H1 (cell line): ENCODE results near the gene GNAO1. TPM values are rescaled to one million over a fixed set of nuclear protein-coding genes. Genes with fewer than 3 reads are reported as not detected.

Source experiments
- CTCF ChIA-PET: fragments of 300-600 bp; sonication (Branson Sonifier 250); formaldehyde crosslinking; loops from one replicate; lab custom pipeline; 2021; ENCODE audit not compliant: partially characterized antibody; lab: Charles Lee
- POLR2A ChIA-PET: fragments of 300-600 bp; sonication (Branson Sonifier 250); formaldehyde crosslinking; loops from one replicate; lab custom pipeline; 2021; ENCODE audit warnings: inconsistent platforms; ENCODE audit not compliant: partially characterized antibody; lab: Charles Lee
- DNase-seq, 2 experiments: peaks; one replicate each; pipeline versions ENCODE4 v3.0.0 to v3.0.0-alpha.2; 2010 to 2022; ENCODE audit warnings: low spot score in 2 of 2, low read depth in 1 of 2, mixed read lengths in 1 of 2
- FAIRE-seq: peaks from 2 replicates; lab custom pipeline; 2011; peaks lifted over from hg19 to GRCh38; lab: Jason Lieb, UNC
- H2AFZ ChIP-seq: 2 replicates; pipeline ENCODE4 v1.8.1; 2012; ENCODE audit warnings: low read length, inconsistent platforms
- H2AK5ac ChIP-seq: 2 replicates; pipeline ENCODE4 v1.6.1; 2013; ENCODE audit warnings: low read depth, low read length
- H2BK120ac ChIP-seq: replicated peaks from 2 replicates; pipeline ENCODE3; 2013; ENCODE audit warnings: low read depth, low read length, inconsistent platforms
- H2BK12ac ChIP-seq: 2 replicates; pipeline ENCODE4 v1.6.1; 2013; ENCODE audit warnings: low read depth, low read length
- H2BK15ac ChIP-seq: 2 replicates; pipeline ENCODE4 v1.6.1; 2013; ENCODE audit warnings: low read length
- H2BK20ac ChIP-seq: 2 replicates; pipeline ENCODE4 v1.6.1; 2013; ENCODE audit warnings: low read length
- H2BK5ac ChIP-seq: 2 replicates; pipeline ENCODE4 v1.6.1; 2013; ENCODE audit warnings: low read depth, low read length
- H3K14ac ChIP-seq: 2 replicates; pipeline ENCODE4 v1.6.1; 2013; ENCODE audit warnings: inconsistent platforms; ENCODE audit not compliant: insufficient read length
- H3K18ac ChIP-seq: 2 replicates; pipeline ENCODE4 v1.6.1; 2013; ENCODE audit warnings: low read length; ENCODE audit errors: extremely low read depth
- H3K23ac ChIP-seq: 2 replicates; pipeline ENCODE4 v1.6.1; 2013; ENCODE audit warnings: inconsistent platforms; ENCODE audit not compliant: insufficient read length
- H3K23me2 ChIP-seq: 2 replicates; pipeline ENCODE4 v1.6.1; 2013; ENCODE audit warnings: low read depth, low read length
- H3K27ac ChIP-seq: 2 replicates; pipeline ENCODE4 v1.6.1; 2011; ENCODE audit warnings: low read depth, low read length, inconsistent platforms
- H3K27me3 ChIP-seq, 4 experiments: replicated peaks in 1 of 4; 1 replicate in 1 of 4; 2 replicates in 3 of 4; pipeline versions ENCODE4 v1.6.1 to v1.8.1; 2011 to 2013; ENCODE audit warnings: low read length in 3 of 4, mild to moderate bottlenecking in 3 of 4, inconsistent platforms in 2 of 4, mixed read lengths in 2 of 4, moderate library complexity in 1 of 4; ENCODE audit not compliant: control insufficient read depth in 3 of 4, insufficient read depth in 3 of 4; ENCODE audit errors: extremely low read depth in 1 of 4
- H3K36me3 ChIP-seq, 4 experiments: 2 replicates each; pipeline versions ENCODE4 v1.6.1 to v1.8.1; 2011 to 2013; ENCODE audit warnings: mild to moderate bottlenecking in 4 of 4, low read length in 3 of 4, moderate library complexity in 2 of 4, control low read depth in 1 of 4, inconsistent platforms in 1 of 4; ENCODE audit not compliant: insufficient read depth in 4 of 4, control insufficient read depth in 2 of 4
- H3K4ac ChIP-seq: replicated peaks from 2 replicates; pipeline ENCODE3; 2013; ENCODE audit warnings: low read length, low read depth, mixed read lengths, inconsistent platforms; ENCODE audit not compliant: insufficient read length
- H3K4me1 ChIP-seq, 4 experiments: replicated peaks in 1 of 4; 1 replicate in 1 of 4; 2 replicates in 3 of 4; pipeline versions ENCODE4 v1.6.1 to v1.8.1; 2011 to 2013; ENCODE audit warnings: low read length in 3 of 4, inconsistent platforms in 2 of 4, mixed read lengths in 1 of 4; ENCODE audit not compliant: insufficient read depth in 4 of 4, control insufficient read depth in 3 of 4
- H3K4me2 ChIP-seq, 2 experiments: 2 replicates each; pipeline versions ENCODE4 v1.6.1 to v1.8.1; 2011 to 2013; ENCODE audit warnings: low read depth in 2 of 2, low read length in 2 of 2, control low read depth in 1 of 2, inconsistent platforms in 1 of 2, mild to moderate bottlenecking in 1 of 2; ENCODE audit not compliant: insufficient read depth in 1 of 2
- H3K4me3 ChIP-seq, 4 experiments: fragments of 200-600, 300-600 bp in 1 of 4; sonication (generic), shearing (Covaris generic), sonication (Bioruptor Twin) in 1 of 4; 2 replicates each; pipeline versions ENCODE4 v1.5.1 to v1.8.1; 2011 to 2016; ENCODE audit warnings: low read length in 4 of 4, low read depth in 3 of 4, control low read depth in 2 of 4, inconsistent platforms in 2 of 4, mild to moderate bottlenecking in 2 of 4, mixed read lengths in 1 of 4, moderate library complexity in 1 of 4; ENCODE audit not compliant: insufficient read depth in 2 of 4; ENCODE audit errors: extremely low read depth in 1 of 4
- H3K56ac ChIP-seq: replicated peaks from 2 replicates; pipeline ENCODE3; 2013; ENCODE audit warnings: low read depth, mild to moderate bottlenecking, mixed read lengths, low read length, inconsistent platforms; ENCODE audit not compliant: insufficient read length
- H3K79me1 ChIP-seq: 2 replicates; pipeline ENCODE4 v1.6.1; 2013; ENCODE audit warnings: low read depth, low read length, control low read depth
- H3K79me2 ChIP-seq, 2 experiments: 2 replicates each; pipeline versions ENCODE4 v1.6.1 to v1.8.1; 2012 to 2013; ENCODE audit warnings: low read length in 2 of 2, mild to moderate bottlenecking in 2 of 2, inconsistent platforms in 1 of 2; ENCODE audit not compliant: insufficient read depth in 2 of 2, control insufficient read depth in 1 of 2
- H3K9ac ChIP-seq, 4 experiments: replicated peaks in 1 of 4; 1 replicate in 1 of 4; 2 replicates in 3 of 4; pipeline versions ENCODE4 v1.6.1 to v1.8.1; 2011 to 2013; ENCODE audit warnings: low read depth in 3 of 4, low read length in 3 of 4, control low read depth in 2 of 4, mild to moderate bottlenecking in 2 of 4, moderate library complexity in 2 of 4, inconsistent platforms in 1 of 4; ENCODE audit errors: extremely low read depth in 1 of 4
- H3K9me3 ChIP-seq, 2 experiments: 2 replicates each; pipeline versions ENCODE4 v1.6.1 to v1.8.1; 2012 to 2013; ENCODE audit warnings: mild to moderate bottlenecking in 2 of 2, moderate library complexity in 2 of 2, control low read depth in 1 of 2, inconsistent platforms in 1 of 2, low read depth in 1 of 2, low read length in 1 of 2, mixed read lengths in 1 of 2; ENCODE audit not compliant: insufficient read depth in 2 of 2
- H4K20me1 ChIP-seq, 2 experiments: replicated peaks in 1 of 2; 2 replicates each; pipeline versions ENCODE3 to v1.8.1; 2011 to 2013; ENCODE audit warnings: inconsistent platforms in 2 of 2, low read length in 2 of 2, mild to moderate bottlenecking in 1 of 2; ENCODE audit not compliant: insufficient read depth in 2 of 2, control insufficient read depth in 1 of 2
- H4K5ac ChIP-seq: 2 replicates; pipeline ENCODE4 v1.6.1; 2013; ENCODE audit warnings: low read length, low read depth, mixed read lengths, inconsistent platforms; ENCODE audit not compliant: insufficient read length
- H4K8ac ChIP-seq: 2 replicates; pipeline ENCODE4 v1.8.0; 2013; ENCODE audit warnings: mild to moderate bottlenecking, moderate library complexity, low read length, inconsistent platforms; ENCODE audit not compliant: insufficient read depth; ENCODE audit errors: extremely low read depth
- H4K91ac ChIP-seq: replicated peaks from 2 replicates; pipeline ENCODE3; 2013; ENCODE audit warnings: low read length, mixed read lengths, inconsistent platforms; ENCODE audit not compliant: insufficient read length
- WGBS, 2 experiments: shearing (Covaris generic) in 1 of 2; methylation state at CpG; one replicate each; pipeline versions ENCODE4 v1.1.6 to v1.1.7; 2013 to 2015; ENCODE audit warnings: low lambda C conversion rate in 2 of 2, mixed read lengths in 2 of 2, inconsistent platforms in 1 of 2, low coverage in 1 of 2, missing lambda C conversion rate in 1 of 2; ENCODE audit not compliant: insufficient replicate concordance in 2 of 2, insufficient coverage in 1 of 2, insufficient read length in 1 of 2; ENCODE audit errors: extremely low coverage in 1 of 2, missing lambda C conversion rate in 1 of 2; 5-methylcytosine and 5-hydroxymethylcytosine counted together
- polyA plus RNA-seq, 7 experiments: library from polyadenylated mRNA; depleted of rRNA in 3 of 7; stranded (reverse) in 5 of 7; unstranded in 2 of 7; fragments of >200 nt in 5 of 7; fragments of 200-250 nt in 2 of 7; gene quantifications; 1 replicate in 5 of 7; 2 replicates in 1 of 7; 4 replicates in 1 of 7; pipeline versions ENCODE4 v1.2.1 to v1.2.3, GENCODE V29; 2011 to 2013; ENCODE audit warnings: missing spikeins in 2 of 7, mixed read lengths in 2 of 7
- total RNA-seq: library from RNA; stranded (reverse); fragmentation: NEBNext Ultra II Directional; extraction: Animal tissue kit (Norgen Biotek cat#: 25700); gene quantifications from 2 replicates; pipeline ENCODE4 v1.2.1, GENCODE V29; 2021

Gene GNAO1
- total and polyA plus RNA-seq, 2 of the 8 experiments (the other 6 are each of a cell fraction or from before 2014, with no cell fraction given) = 6.7 to 34.4 TPM

DNA sequence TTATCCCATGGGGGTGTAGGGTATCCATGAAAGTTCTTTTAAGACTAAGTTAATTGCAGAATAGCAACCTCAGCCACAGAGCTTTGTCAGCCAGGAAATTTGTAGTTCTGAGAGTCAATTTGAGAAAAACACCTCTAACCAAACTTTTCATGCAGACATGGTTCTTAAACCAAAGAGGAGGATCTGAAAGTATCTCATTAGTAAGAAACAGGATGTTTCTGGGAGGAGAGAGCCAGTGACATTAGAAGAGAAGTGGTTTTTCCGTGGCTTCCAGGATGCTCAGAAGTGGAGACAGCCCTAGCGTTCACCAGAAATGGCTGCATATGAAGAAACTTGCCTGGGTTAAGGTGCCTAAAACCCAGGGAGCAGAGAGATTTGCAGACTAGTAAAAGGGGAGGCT is 7.9 kb downstream of the GNAO1 start:
- Histone ChIP-seq H3K23ac (no peak overlapping the region), H4K5ac (no peak overlapping the region), H4K91ac (no peak overlapping the region), H2BK120ac (no peak overlapping the region), H3K56ac (no peak overlapping the region), H2AFZ (no peak overlapping the region), H3K4me2 (no peak overlapping the region), H3K14ac (no peak overlapping the region), H4K20me1 (no peaks in the 10 kb centered on the region), H3K9me3 (no peaks in the 10 kb centered on the region), H2BK5ac (no peak overlapping the region), H3K36me3 (no peaks in the 10 kb centered on the region), H2BK15ac (no peak overlapping the region), H3K79me1 (peaks cover 7% of the 10 kb centered on the region), H3K4ac (no peak overlapping the region), H3K4me3 (no peak overlapping the region), H3K18ac (no peak overlapping the region), H2BK20ac (no peak overlapping the region), H2AK5ac (no peak overlapping the region), H3K4me1 (peaks cover 12 to 20% (median 17%) of the 10 kb centered on the region in 4 experiments; a peak in 5 of 7 replicates), H3K9ac (no peak overlapping the region), H3K79me2 (peaks cover 0 to 34% of the 10 kb centered on the region in 2 experiments; a peak in 3 of 4 replicates), H4K8ac (no peak overlapping the region), H2BK12ac (no peak overlapping the region), H3K27me3 (no peaks in the 10 kb centered on the region), H3K23me2 (no peaks in the 10 kb centered on the region), H3K27ac (no peak overlapping the region)
- DNase-seq = no peak
- no peak for FAIRE-seq
- WGBS, 2 experiments = 100% methylated on average over 2 of the region's 2 CpGs; no CpG with 5 or more reads in 1 of the 2 experiments
- POLR2A ChIA-PET = interaction anchor here (1.1 kb wide), 1 partner anchor 10 kb away, joined by 4 read pairs; no protein-coding TSS in a partner anchor
- CTCF ChIA-PET = interaction anchor here (1.5 to 3.2 kb wide), 4 partner anchors 14 to 253 kb away, joined by 3 to 7 read pairs (median 6); no protein-coding TSS in a partner anchor
